Prostate gland (tissue), 2 donors: Measurements from ENCODE around the gene LYRM4.

Source experiments
- POLR2A ChIP-seq: fragments of 450-650 bp; IDR thresholded peaks from one replicate; pipeline ENCODE4 v1.6.1; 2016; ENCODE audit warnings: antibody characterized with exemption, mild to moderate bottlenecking
- POLR2AphosphoS5 ChIP-seq: sonication (generic); formaldehyde crosslinking; IDR thresholded peaks from one replicate; pipeline ENCODE4 v1.6.1; 2017; ENCODE audit warnings: antibody characterized with exemption
- TF ChIP-seq, protein P1 (sequence below), 4 experiments: fragments of 200-600 bp in 2 of 4; fragments of 450-650 bp in 2 of 4; sonication (generic) in 2 of 4; IDR thresholded peaks; 1 replicate in 3 of 4; 2 replicates in 1 of 4; pipeline ENCODE4 v1.5.1; 2016 to 2019; ENCODE audit warnings: antibody characterized with exemption in 4 of 4, mild to moderate bottlenecking in 2 of 4, moderate library complexity in 2 of 4

DNA sequence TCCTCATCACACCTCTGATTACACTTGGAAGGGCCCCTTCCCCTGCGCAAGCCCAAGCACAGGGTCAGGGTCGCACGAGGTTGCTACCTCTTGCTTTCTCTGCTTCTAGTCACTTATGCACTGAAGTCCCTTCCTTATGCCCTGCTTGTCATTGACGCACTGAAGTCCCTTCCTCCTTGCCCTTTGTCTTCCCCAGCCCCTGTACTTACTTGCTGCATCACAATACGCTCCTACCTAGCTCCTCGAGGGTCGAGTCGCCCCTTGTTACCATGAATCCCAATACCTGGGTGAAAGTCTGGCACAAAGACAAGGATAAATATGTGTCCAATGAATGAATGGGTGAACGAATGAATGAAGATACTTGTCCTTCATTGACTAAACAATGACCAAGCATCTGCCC, 75.9 kb downstream of the LYRM4 start:
- no peak for TF ChIP-seq POLR2AphosphoS5
- TF ChIP-seq, protein P1, sequence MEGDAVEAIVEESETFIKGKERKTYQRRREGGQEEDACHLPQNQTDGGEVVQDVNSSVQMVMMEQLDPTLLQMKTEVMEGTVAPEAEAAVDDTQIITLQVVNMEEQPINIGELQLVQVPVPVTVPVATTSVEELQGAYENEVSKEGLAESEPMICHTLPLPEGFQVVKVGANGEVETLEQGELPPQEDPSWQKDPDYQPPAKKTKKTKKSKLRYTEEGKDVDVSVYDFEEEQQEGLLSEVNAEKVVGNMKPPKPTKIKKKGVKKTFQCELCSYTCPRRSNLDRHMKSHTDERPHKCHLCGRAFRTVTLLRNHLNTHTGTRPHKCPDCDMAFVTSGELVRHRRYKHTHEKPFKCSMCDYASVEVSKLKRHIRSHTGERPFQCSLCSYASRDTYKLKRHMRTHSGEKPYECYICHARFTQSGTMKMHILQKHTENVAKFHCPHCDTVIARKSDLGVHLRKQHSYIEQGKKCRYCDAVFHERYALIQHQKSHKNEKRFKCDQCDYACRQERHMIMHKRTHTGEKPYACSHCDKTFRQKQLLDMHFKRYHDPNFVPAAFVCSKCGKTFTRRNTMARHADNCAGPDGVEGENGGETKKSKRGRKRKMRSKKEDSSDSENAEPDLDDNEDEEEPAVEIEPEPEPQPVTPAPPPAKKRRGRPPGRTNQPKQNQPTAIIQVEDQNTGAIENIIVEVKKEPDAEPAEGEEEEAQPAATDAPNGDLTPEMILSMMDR (IDR thresholded peaks at IDR 0.05) = no peak
- no peak for TF ChIP-seq POLR2A
